ENCODE results near the gene KPNA3. TPM values are rescaled to one million over a fixed set of nuclear protein-coding genes. Genes with fewer than 3 reads are reported as not detected.

The KPNA3 gene
- polyA plus RNA-seq, 1 experiment, result 50.7 TPM

DNA sequence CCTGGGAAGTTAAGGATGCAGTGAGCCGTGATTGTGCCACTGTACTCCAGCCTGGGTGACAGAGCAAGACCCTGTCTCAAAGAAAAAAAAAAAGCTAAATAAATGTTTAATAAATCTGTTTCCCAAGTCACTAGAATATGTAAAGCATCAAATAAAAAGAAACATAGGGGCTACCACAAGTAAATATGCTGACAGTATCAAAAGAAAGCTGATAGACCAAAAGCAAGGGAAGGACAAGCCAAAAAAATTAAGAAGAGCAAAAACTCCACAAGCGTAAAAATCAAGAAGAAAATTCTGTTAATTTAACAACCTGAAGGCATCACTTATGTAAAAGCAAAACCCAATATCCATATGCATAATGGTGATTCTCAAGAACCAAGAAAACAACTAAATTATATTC, 9.7 kb downstream of the KPNA3 start:
- H3K27me3 ChIP-seq (ENCODE audit: control insufficient read depth, insufficient read depth, low read length), result no peaks in the 10 kb centered on the region
- POLR2A ChIA-PET, result no interaction called here
- H3K4me3 ChIP-seq (ENCODE audit: low read depth, low read length), result no peak overlapping the region
- H3K27ac ChIP-seq (ENCODE audit: low read depth, low read length), result no peak overlapping the region
- no peak for DNase-seq (ENCODE audit: low read depth, low spot score)
- CTCF ChIA-PET, result no interaction called here
- TF ChIP-seq, protein P1, sequence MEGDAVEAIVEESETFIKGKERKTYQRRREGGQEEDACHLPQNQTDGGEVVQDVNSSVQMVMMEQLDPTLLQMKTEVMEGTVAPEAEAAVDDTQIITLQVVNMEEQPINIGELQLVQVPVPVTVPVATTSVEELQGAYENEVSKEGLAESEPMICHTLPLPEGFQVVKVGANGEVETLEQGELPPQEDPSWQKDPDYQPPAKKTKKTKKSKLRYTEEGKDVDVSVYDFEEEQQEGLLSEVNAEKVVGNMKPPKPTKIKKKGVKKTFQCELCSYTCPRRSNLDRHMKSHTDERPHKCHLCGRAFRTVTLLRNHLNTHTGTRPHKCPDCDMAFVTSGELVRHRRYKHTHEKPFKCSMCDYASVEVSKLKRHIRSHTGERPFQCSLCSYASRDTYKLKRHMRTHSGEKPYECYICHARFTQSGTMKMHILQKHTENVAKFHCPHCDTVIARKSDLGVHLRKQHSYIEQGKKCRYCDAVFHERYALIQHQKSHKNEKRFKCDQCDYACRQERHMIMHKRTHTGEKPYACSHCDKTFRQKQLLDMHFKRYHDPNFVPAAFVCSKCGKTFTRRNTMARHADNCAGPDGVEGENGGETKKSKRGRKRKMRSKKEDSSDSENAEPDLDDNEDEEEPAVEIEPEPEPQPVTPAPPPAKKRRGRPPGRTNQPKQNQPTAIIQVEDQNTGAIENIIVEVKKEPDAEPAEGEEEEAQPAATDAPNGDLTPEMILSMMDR (IDR thresholded peaks at IDR 0.05; ENCODE audit: low read depth, low read length), result no peak
- H3K9me3 ChIP-seq (ENCODE audit: control insufficient read depth, insufficient read depth, low read length), result no peaks in the 10 kb centered on the region

DNA sequence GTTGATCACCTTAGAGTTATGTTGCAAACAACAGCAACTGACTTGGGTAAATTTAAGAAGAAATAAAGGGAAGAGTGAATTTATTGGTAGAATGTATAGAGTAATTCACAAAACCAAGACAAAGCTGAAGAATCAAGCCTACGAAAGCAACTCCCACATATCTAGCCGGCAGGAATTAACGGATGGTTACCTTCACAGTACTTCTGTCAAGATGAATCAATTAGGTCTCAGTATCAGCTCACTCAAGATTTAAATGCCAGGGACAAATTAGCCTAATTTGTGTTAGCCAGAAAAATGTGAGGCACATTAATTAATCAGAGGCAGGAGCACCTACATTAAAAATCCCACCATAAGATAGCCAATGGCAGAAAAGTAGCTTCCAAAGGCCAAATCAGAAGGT, 10.7 kb downstream of the KPNA3 start:
- TF ChIP-seq, protein P1 (IDR thresholded peaks at IDR 0.05; ENCODE audit: low read depth, low read length), result no peak
- H3K4me3 ChIP-seq (ENCODE audit: low read depth, low read length), result no peak overlapping the region
- ChIA-PET POLR2A (interaction anchor here (1.5 kb wide), 1 partner anchor 10 kb away, joined by 4 read pairs; no protein-coding TSS in a partner anchor), CTCF (no interaction called here)
- H3K27me3 ChIP-seq (ENCODE audit: control insufficient read depth, insufficient read depth, low read length), result no peaks in the 10 kb centered on the region
- DNase-seq (ENCODE audit: low read depth, low spot score), result no peak
- no peak overlapping the region for H3K27ac ChIP-seq (ENCODE audit: low read depth, low read length)
- no peaks in the 10 kb centered on the region for H3K9me3 ChIP-seq (ENCODE audit: control insufficient read depth, insufficient read depth, low read length)

DNA sequence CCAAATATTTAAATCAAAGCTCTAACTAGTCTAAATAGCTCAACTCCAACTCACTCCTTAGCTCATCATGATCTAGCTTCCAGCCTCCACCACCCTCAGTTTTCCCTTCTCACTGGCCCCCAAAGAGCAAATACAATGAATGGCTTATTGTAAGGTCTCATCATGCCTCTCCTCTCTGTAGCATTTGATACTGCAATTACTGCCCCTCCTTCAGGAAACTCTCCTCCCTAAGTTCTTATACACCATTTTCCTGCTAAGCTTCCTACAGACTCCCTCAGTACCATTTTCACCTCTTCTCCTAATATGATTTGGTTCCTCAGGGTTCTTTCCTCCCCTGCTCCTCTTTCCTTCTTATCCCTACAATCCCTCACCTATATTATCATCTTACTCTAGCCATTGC, 12.8 kb downstream of the KPNA3 start:
- CTCF ChIA-PET, result interaction anchor here (0.5 to 1.0 kb wide), 3 partner anchors 13 to 499 kb away, joined by 3 to 6 read pairs (median 5); partner anchors contain the start of gene KPNA3
- TF ChIP-seq, protein P1 (IDR thresholded peaks at IDR 0.05; ENCODE audit: low read depth, low read length), result no peak
- no peak overlapping the region for H3K27ac ChIP-seq (ENCODE audit: low read depth, low read length)
- POLR2A ChIA-PET, result no interaction called here
- no peaks in the 10 kb centered on the region for H3K27me3 ChIP-seq (ENCODE audit: control insufficient read depth, insufficient read depth, low read length)
- no peaks in the 10 kb centered on the region for H3K9me3 ChIP-seq (ENCODE audit: control insufficient read depth, insufficient read depth, low read length)
- no peak overlapping the region for H3K4me3 ChIP-seq (ENCODE audit: low read depth, low read length)
- DNase-seq (ENCODE audit: low read depth, low spot score), result no peak

DNA sequence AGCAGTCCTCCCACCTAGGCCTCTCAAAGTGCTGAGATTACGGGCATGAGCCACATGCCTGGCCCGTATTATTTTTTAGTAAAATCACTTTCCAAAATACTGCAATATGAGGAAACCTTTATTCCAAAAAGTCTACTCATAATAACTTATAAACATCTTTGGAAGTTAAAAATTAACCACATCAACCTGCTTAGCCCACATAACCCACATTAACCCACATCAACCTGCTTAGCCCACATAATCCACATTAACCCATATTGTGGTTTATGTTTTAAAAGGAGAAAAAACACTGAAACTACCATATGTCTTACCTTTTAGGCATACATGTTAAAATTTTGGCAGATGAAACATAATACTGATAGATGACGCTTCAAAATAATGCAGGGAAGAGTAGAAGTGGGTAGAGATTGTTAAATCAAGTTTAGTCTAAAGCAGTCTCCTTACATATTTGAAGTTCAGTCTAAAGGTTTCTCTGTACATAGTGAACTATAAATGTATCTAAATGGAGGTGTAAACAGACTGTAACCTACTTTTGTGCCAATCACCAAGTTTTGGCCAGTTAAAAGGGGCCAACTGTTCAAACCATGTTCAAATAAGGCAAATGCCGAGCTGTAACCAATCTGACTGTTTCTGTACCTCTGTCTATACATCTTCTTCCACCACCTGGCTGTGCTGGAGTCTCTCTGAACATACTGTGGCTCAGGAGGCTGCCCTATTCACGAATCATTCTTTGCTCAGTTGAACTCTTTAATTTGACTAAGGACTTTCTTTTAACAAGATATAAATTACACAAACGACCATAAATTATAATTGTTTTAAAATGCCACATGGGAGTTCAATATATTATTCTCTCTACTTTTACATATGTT, 14.5 kb downstream of the KPNA3 start:
- H3K9me3 ChIP-seq (ENCODE audit: control insufficient read depth, insufficient read depth, low read length), result no peaks in the 10 kb centered on the region
- POLR2A ChIA-PET, result interaction anchor here (0.5 kb wide), 1 partner anchor 274 kb away, joined by 5 read pairs; no protein-coding TSS in a partner anchor
- TF ChIP-seq, protein P1 (IDR thresholded peaks at IDR 0.05; ENCODE audit: low read depth, low read length), result no peak
- H3K4me3 ChIP-seq (ENCODE audit: low read depth, low read length), result no peak overlapping the region
- no peak overlapping the region for H3K27ac ChIP-seq (ENCODE audit: low read depth, low read length)
- H3K27me3 ChIP-seq (ENCODE audit: control insufficient read depth, insufficient read depth, low read length), result no peaks in the 10 kb centered on the region
- CTCF ChIA-PET, result no interaction called here
- DNase-seq (ENCODE audit: low read depth, low spot score), result no peak

DNA sequence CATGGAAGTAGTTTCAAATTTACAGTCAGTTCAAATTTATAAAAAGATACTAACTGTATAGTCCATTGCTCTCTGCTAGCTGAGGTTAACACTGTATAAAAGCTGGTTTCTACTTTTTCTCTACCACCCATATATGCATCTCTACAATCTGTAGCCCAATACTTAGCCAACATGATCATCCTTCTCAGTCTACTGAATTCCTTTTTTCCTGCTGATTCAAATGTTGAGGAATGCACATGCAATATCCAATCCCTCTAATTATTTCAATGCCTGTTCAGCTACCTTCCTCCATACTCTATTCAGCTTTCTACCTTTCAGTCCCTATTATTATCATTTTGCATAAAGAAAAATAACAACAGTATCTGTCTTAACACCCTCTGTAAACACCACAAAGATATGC, 15.6 kb downstream of the KPNA3 start:
- Histone ChIP-seq H3K4me3 (ENCODE audit: low read depth, low read length) (no peak overlapping the region), H3K9me3 (ENCODE audit: control insufficient read depth, insufficient read depth, low read length) (no peaks in the 10 kb centered on the region), H3K27ac (ENCODE audit: low read depth, low read length) (no peak overlapping the region), H3K27me3 (ENCODE audit: control insufficient read depth, insufficient read depth, low read length) (no peaks in the 10 kb centered on the region)
- ChIA-PET CTCF (no interaction called here), POLR2A (interaction anchor here (0.6 kb wide), 1 partner anchor 62 kb away, joined by 3 read pairs; no protein-coding TSS in a partner anchor)
- no peak for DNase-seq (ENCODE audit: low read depth, low spot score)
- TF ChIP-seq, protein P1 (IDR thresholded peaks at IDR 0.05; ENCODE audit: low read depth, low read length), result no peak
